GM20431 (cell line): ENCODE measurements around the gene CIAO1.
"Not testable (repeated sequence)": the region's sequence is repeated elsewhere in the genome, so short reads cannot be mapped to it uniquely, and the experiment has no call there.

Experiments used
- in situ Hi-C: fragments of 300-500 bp; cut with MseI, MboI; formaldehyde crosslinking; loops from one replicate; pipeline ENCODE4 v1.15.0; 2020; ENCODE audit warnings: low sequenced_read_pairs; ENCODE audit not compliant: unreplicated experiment

Gene CIAO1

DNA sequence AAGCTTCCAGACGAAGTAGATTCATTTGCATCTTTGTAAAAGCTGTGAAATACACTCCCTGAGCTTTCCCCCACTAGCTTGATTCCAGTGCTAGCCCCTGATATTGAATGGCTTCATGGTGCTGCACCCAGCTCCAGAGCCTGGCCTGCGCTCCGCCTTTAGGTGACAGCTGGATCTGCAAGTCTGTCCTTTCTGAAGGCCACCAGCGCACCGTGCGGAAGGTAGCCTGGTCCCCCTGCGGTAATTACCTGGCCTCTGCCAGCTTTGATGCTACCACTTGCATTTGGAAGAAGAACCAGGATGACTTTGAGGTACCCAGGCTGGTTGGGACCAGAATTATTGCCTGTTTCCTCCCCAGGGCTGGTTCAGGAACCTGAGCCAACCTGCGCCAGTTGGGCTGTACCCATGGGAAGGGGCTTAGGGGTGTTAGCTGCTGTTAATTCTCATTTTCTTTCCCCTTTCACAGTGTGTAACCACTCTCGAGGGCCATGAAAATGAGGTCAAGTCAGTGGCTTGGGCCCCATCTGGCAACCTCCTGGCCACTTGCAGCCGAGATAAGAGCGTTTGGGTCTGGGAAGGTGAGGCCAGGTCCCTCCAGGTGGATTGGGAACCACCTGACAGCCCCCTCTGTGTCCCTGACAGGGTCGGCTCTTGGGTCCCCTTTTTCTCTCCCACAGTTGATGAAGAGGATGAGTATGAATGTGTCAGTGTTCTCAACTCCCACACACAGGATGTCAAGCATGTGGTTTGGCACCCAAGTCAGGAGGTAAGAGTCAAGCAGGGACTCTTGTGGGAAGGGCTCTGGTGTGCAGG lies 1.3 kb downstream of the CIAO1 start:
- in situ Hi-C loops: loop anchor here (25.0 kb wide), 1 partner anchor 255 kb away; no protein-coding TSS in a partner anchor

DNA sequence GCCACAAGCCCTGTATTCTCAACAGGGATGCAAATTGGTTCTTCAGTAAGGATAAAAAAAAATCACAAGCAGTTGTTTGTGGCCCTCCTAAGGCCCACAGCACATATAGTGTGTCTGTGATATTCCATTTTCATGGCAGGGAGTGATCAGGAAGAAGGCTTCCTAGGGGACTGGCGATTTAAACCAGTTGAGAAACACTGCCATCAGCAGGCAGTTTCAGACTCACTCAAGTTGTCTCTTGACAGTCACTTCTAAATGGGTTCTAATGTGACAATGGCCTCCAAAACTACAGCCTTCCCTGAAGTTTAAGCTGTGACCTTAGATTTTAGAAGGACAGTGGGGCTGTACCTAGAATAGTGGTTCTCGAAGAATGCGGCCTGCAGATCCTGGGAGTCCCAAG lies 6.0 kb downstream of the CIAO1 start:
- in situ Hi-C loops: loop anchor here (25.0 kb wide), 1 partner anchor 260 kb away; no protein-coding TSS in a partner anchor

- in situ Hi-C loops: loop anchor here (25.0 kb wide), 1 partner anchor 261 kb away; no protein-coding TSS in a partner anchor
Observed at GRCh38 chr2:96273763-96274162, 7.7 kb downstream of the CIAO1 start.

- in situ Hi-C loops: loop anchor here (25.0 kb wide), 1 partner anchor 262 kb away; no protein-coding TSS in a partner anchor
Observed at GRCh38 chr2:96274355-96275056, 8.5 kb downstream of the CIAO1 start.

GRCh38 chr2:96276787-96277499 lies 10.9 kb downstream of the CIAO1 start:
- in situ Hi-C loops: no loop called here

DNA sequence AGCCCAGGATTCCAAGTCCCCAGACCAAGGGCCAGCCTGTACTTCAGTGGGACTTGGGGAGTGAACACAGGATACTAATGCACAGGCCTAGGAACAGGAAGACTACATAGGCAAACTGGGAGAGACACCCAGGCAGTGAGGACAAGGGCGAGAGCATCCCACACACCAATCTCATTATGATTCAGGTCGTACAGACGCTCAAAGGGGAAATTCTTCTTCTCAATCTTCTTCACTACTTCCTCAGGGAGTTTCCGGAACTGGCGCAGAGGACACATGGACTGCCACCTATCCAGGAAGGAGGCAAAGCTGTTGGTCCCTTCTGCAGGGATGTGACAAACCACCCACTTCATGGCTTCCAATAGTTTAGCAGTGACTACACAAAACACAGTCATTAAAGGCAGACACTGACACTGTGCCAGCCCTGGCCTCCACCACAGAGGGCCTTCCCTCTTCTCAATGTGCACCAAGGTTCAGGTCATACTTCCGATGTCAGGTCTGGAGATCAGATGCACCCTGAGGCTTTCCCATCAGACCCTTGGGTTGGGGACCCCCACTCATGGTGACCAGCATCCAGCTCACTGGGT lies 21.3 kb downstream of the CIAO1 start:
- in situ Hi-C loops: no loop called here

DNA sequence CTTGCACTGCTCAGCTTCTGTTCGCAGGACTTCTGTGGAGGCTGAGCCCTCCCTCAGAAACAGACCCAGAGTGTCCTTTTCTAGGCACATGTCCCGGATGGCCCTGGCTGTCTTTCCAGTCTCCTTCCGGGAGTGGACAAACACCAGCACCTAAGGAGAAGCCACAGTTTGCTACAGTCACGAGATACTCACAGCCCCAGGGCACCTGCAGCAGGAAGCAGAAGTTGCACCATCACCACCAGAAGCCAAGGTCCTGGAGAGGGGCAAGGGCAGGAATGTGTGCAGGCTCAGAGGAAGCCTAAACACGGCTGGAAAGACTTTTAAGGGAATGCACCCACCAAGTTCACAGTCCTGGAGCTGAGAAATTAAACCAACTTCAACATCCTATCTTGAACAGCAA lies 25.7 kb downstream of the CIAO1 start:
- in situ Hi-C loops: no loop called here

DNA sequence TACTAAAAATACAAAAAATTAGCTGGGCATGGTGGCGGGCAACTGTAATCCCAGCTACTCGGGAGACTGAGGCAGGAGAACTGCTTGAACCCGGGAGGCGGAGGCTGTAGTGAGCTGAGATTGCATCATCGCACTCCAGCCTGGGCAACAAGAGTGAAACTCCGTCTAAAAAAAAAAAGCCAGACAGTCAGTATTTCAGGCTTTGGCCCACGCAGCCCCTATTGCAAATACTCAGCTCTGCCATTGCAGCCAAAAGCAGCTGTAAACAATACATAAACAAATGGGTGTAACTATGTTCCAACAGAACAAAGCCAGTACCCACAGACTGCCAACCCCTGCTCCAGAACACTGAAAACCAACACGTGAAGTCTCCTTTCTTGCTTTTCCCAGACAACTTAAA lies 28.2 kb downstream of the CIAO1 start:
- in situ Hi-C loops: not testable (repeated sequence)

DNA sequence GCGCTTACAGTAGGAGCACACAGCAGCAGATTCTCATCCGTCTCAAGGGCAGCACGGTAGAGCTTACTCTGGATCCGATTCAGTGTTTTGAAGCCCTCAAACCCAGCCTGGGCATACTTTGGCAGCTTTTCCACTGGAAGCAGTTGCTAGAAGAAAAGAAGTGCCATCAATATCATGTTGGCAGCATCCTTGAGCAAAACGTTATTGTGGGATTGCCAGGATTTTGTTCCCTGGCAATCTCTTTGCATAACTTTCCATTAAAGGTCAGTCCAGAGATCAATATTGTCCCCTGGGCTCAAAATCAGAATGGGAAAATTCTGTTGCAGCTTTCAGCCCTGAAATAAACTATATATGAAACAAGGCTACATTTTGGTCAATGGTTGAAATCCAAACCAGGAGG lies 30.9 kb downstream of the CIAO1 start:
- in situ Hi-C loops: no loop called here

- in situ Hi-C loops: no loop called here
Observed at GRCh38 chr2:96301865-96302264, 35.8 kb downstream of the CIAO1 start.

DNA sequence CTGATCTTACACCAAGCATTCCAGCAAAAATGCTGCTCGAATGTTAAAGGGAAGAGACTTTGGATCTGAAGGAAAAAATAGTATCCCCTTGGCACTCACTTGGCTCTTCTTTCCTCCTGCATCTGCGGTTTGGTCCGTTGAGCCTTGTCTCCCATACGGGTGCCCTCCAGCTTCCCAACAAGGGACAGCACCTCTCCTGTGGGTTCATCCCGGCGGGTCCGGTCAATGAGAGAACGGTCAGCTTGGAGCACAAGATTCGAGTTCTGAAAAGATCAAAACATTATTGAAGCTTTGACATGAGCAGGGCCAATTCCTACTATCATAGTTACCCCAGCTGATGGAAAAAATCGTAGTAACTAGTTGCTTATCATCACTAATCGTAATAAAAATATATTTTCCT lies 38.6 kb downstream of the CIAO1 start:
- in situ Hi-C loops: no loop called here

- in situ Hi-C loops: no loop called here
Observed at GRCh38 chr2:96305091-96305978, 39.3 kb downstream of the CIAO1 start, which contains the start of gene SNRNP200. Gene SNRNP200 (minus strand): TSS chr2:96305546. CDS start chr2:96305437, 109 bp downstream.

DNA sequence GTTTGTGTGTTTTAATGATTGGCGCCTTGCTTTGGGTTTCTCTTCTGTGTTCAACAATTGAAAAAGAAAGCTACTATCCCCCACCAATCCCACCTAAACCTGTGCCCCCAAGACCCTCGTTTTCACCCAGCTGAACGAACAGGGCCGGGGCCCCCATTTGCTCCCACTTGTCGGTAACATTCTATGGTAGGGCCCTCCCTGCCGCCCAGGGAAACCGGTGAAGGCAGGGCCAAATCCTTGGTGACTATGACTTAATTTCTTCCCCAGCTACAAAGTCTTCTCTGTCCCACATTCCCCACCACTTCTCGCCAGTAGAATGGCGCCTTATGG lies 39.9 kb downstream of the CIAO1 start:
- in situ Hi-C loops: no loop called here

- in situ Hi-C loops: no loop called here
Observed at GRCh38 chr2:96306370-96306769, 40.3 kb downstream of the CIAO1 start.

GRCh38 chr2:96308248-96308647 lies 42.2 kb downstream of the CIAO1 start:
- in situ Hi-C loops: no loop called here

DNA sequence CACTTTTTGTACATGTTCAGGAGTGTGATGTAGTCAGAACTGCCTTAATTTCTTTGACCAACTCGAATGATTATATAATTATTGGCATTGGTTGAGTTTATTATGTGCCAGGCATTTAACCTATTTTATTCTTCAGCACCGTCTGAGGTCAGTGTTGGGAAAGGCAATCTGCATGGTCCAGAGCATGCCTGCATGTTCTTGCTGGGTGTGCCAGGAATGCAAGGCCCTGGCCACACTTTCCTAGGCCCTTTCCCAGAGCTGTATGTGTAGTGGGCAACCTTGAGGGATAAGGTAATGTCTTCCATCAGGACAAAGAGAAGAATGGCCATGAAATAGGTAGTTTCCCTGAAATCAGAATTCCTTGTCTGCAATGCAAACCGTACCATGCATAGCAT lies 49.0 kb downstream of the CIAO1 start:
- in situ Hi-C loops: no loop called here

DNA sequence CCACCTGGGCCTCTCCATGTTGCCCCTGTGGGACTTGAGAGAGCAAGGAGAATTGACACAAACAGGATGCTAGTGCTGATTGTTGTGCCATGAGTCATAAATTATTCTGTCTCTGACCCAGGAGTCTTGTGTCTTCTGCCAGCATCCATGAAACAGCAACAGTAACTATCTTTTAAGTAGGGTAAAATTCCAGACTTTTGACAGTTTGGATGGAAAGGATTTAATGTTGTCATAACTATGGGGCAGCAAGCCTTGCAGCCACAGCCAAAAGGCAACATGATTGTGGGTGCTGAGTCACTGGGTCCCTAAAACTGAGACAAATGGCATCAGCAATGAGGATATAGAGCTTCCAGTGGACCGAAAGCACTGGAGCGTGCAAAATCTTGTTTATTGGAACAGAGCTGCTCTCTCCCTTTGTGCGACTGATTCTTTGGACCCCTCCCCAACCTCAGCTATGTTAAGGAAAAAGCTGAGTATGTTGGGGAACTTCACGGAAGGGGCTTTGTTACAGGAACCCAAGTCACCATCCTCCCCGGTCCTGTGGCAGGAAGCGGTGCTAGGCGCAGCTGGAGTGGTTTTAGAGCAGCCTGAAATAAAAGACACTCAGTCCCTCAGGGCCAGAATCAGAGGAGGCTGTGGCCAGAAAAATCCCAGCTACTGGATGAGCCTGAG lies 49.5 kb downstream of the CIAO1 start:
- in situ Hi-C loops: no loop called here

- in situ Hi-C loops: no loop called here
Observed at GRCh38 chr2:96316999-96317398, 51.0 kb downstream of the CIAO1 start.

GRCh38 chr2:96317584-96317997 lies 51.6 kb downstream of the CIAO1 start:
- in situ Hi-C loops: no loop called here
